CD14-positive monocyte (primary cell): ENCODE data around the gene RCN2. TPM values are rescaled to one million over a fixed set of nuclear protein-coding genes. Genes with fewer than 3 reads are reported as not detected.
A peak's percentile ranks its signal among the peaks of the same experiment; 100 is the strongest.

Source experiments
- DNase-seq, 3 donors: peaks; one replicate each; pipeline ENCODE4 v3.0.0-alpha.2; 2011 to 2022
- H2AFZ ChIP-seq: 2 replicates; pipeline ENCODE4 v1.6.0; 2012; ENCODE audit warnings: mild to moderate bottlenecking, low read depth, low read length, inconsistent platforms; ENCODE audit not compliant: insufficient read depth, poor library complexity, severe bottlenecking
- H3K27ac ChIP-seq, 2 donors: 1 replicate in 1 of 2; 2 replicates in 1 of 2; pipeline ENCODE4 v1.5.1; 2012 to 2013; ENCODE audit warnings: low read length in 2 of 2, control low read depth in 1 of 2, inconsistent platforms in 1 of 2, low read depth in 1 of 2, mild to moderate bottlenecking in 1 of 2
- H3K27me3 ChIP-seq, 2 donors: one replicate each; pipeline versions ENCODE4 v1.6.0 to v1.6.1; 2011 to 2013; ENCODE audit warnings: low read length in 2 of 2; ENCODE audit not compliant: control insufficient read depth in 2 of 2, insufficient read depth in 2 of 2
- H3K36me3 ChIP-seq, 2 donors: replicated peaks in 1 of 2; 1 replicate in 1 of 2; 2 replicates in 1 of 2; pipeline versions ENCODE4 v1.5.1 to v1.6.1; 2012 to 2013; ENCODE audit warnings: low read length in 2 of 2, control low read depth in 1 of 2, inconsistent platforms in 1 of 2, mild to moderate bottlenecking in 1 of 2; ENCODE audit not compliant: insufficient read depth in 2 of 2, control insufficient read depth in 1 of 2
- H3K4me1 ChIP-seq, 2 donors: 1 replicate in 1 of 2; 2 replicates in 1 of 2; pipeline versions ENCODE4 v1.5.1 to v1.6.1; 2012 to 2013; ENCODE audit warnings: low read length in 2 of 2, control low read depth in 1 of 2, inconsistent platforms in 1 of 2, mild to moderate bottlenecking in 1 of 2, moderate library complexity in 1 of 2; ENCODE audit not compliant: insufficient read depth in 2 of 2, control insufficient read depth in 1 of 2
- H3K4me2 ChIP-seq: replicated peaks from 2 replicates; pipeline ENCODE3; 2012; ENCODE audit warnings: low read length, moderate library complexity, mild to moderate bottlenecking; ENCODE audit not compliant: poor library complexity, severe bottlenecking; ENCODE audit errors: extremely low read depth
- H3K4me3 ChIP-seq, 3 experiments: fragments of 200-600 bp in 1 of 3; sonication (generic) in 1 of 3; replicated peaks in 1 of 3; 1 replicate in 2 of 3; 2 replicates in 1 of 3; pipeline ENCODE4 v1.5.1; 2011 to 2013; ENCODE audit warnings: low read length in 3 of 3, mild to moderate bottlenecking in 3 of 3, control low read depth in 2 of 3, low read depth in 2 of 3, inconsistent platforms in 1 of 3, moderate library complexity in 1 of 3
- H3K79me2 ChIP-seq: 2 replicates; pipeline ENCODE4 v1.6.0; 2012; ENCODE audit warnings: mild to moderate bottlenecking, control low read depth, inconsistent platforms, low read length, moderate library complexity; ENCODE audit not compliant: insufficient read depth
- H3K9ac ChIP-seq: 2 replicates; pipeline ENCODE4 v1.6.0; 2017; ENCODE audit warnings: low read length, mild to moderate bottlenecking; ENCODE audit not compliant: insufficient read depth, poor library complexity, severe bottlenecking
- H3K9me3 ChIP-seq, 2 donors: replicated peaks in 1 of 2; 1 replicate in 1 of 2; 2 replicates in 1 of 2; pipeline versions ENCODE4 v1.5.1 to v1.6.1; 2012 to 2013; ENCODE audit warnings: low read length in 2 of 2, control low read depth in 1 of 2; ENCODE audit not compliant: control insufficient read depth in 1 of 2, insufficient read depth in 1 of 2
- H4K20me1 ChIP-seq: 2 replicates; pipeline ENCODE4 v1.6.0; 2012; ENCODE audit warnings: mild to moderate bottlenecking, low read length, control low read depth, moderate library complexity; ENCODE audit not compliant: insufficient read depth
- H3K27ac Mint-ChIP-seq, 7 donors: one replicate each; pipeline ENCODE4 v1.8.0; 2020; ENCODE audit warnings: mild to moderate bottlenecking in 7 of 7, mixed read lengths in 7 of 7, moderate library complexity in 6 of 7, inconsistent platforms in 2 of 7
- H3K27me3 Mint-ChIP-seq, 3 donors: one replicate each; pipeline ENCODE4 v1.8.0; 2021 to 2022; ENCODE audit warnings: low read depth in 3 of 3, mild to moderate bottlenecking in 3 of 3, mixed read lengths in 3 of 3, moderate library complexity in 3 of 3, inconsistent platforms in 1 of 3
- H3K36me3 Mint-ChIP-seq, 2 donors: one replicate each; pipeline ENCODE4 v1.8.0; 2020; ENCODE audit warnings: mixed read lengths in 2 of 2, inconsistent platforms in 1 of 2, mild to moderate bottlenecking in 1 of 2
- H3K4me1 Mint-ChIP-seq: one replicate; pipeline ENCODE4 v1.8.0; 2020; ENCODE audit warnings: mild to moderate bottlenecking, mixed read lengths
- H3K4me3 Mint-ChIP-seq, 2 donors: one replicate each; pipeline ENCODE4 v1.8.0; 2020; ENCODE audit warnings: mild to moderate bottlenecking in 2 of 2, mixed read lengths in 2 of 2, moderate library complexity in 1 of 2
- H3K9me3 Mint-ChIP-seq, 7 donors: one replicate each; pipeline ENCODE4 v1.8.0; 2020 to 2022; ENCODE audit warnings: mixed read lengths in 7 of 7, mild to moderate bottlenecking in 6 of 7, moderate library complexity in 6 of 7, inconsistent platforms in 2 of 7
- CTCF ChIP-seq: fragments of 200-600 bp; IDR thresholded peaks from one replicate; pipeline ENCODE4 v1.8.0; 2022; ENCODE audit warnings: antibody characterized with exemption, mild to moderate bottlenecking
- WGBS: methylation state at CpG from one replicate; pipeline ENCODE4 v1.1.5; 2013; ENCODE audit warnings: missing lambda C conversion rate; ENCODE audit not compliant: insufficient coverage; 5-methylcytosine and 5-hydroxymethylcytosine counted together
- intact Hi-C, 2 donors: fragments of 100-400 bp; cut with micrococcal nuclease; formaldehyde crosslinking; loops; one replicate each; pipeline versions ENCODE4 v1.15.0 to v1.15.1; 2023
- polyA plus RNA-seq, 3 donors: library from polyadenylated mRNA; depleted of rRNA in 1 of 3; unstranded in 2 of 3; stranded (reverse) in 1 of 3; fragments of 300-500 nt in 2 of 3; fragments of >200 nt in 1 of 3; fragmentation: Illumina TruSeq in 2 of 3; gene quantifications; 1 replicate in 2 of 3; 2 replicates in 1 of 3; pipeline ENCODE4 v1.2.3, GENCODE V29; 2012 to 2021

Gene RCN2
- polyA plus RNA-seq, 3 donors: 7.1 to 16.4 (median 13.2) TPM

- no peak for TF ChIP-seq CTCF
- H3K4me3 ChIP-seq: no peak overlapping the region
- peaks cover 0 to 5% (median 2%) of the 10 kb centered on the region in 3 donors for H3K27me3 Mint-ChIP-seq
Measured at GRCh38 chr15:76916369-76916768, 15.2 kb upstream of the RCN2 start.

GRCh38 chr15:76928201-76928600, 3.3 kb upstream of the RCN2 start:
- H3K27me3 Mint-ChIP-seq: peaks cover 0 to 4% (median 3%) of the 10 kb centered on the region in 3 donors
- Histone ChIP-seq H3K4me2 (no peak overlapping the region), H3K9me3 (no peaks in the 10 kb centered on the region), H4K20me1 (no peaks in the 10 kb centered on the region), H3K79me2 (peaks cover 6% of the 10 kb centered on the region), H2AFZ (peak overlapping the region; percentile 36), H3K27me3 (no peaks in the 10 kb centered on the region), H3K4me1 (peaks cover 16 to 17% of the 10 kb centered on the region in 2 donors), H3K36me3 (no peaks in the 10 kb centered on the region), H3K27ac (no peak overlapping the region), H3K4me3 (no peak overlapping the region), H3K9ac (no peak overlapping the region)
- no peak overlapping the region for H3K27ac Mint-ChIP-seq
- H3K9me3 Mint-ChIP-seq: no peaks in the 10 kb centered on the region
- 100% methylated on average over 2 of the region's 3 CpGs for WGBS
- peaks cover 2 to 4% of the 10 kb centered on the region in 2 donors for H3K36me3 Mint-ChIP-seq
- intact Hi-C loops: no loop called here
- no peak overlapping the region for H3K4me3 Mint-ChIP-seq
- DNase-seq: no peak
- peaks cover 16% of the 10 kb centered on the region for H3K4me1 Mint-ChIP-seq
- no peak for TF ChIP-seq CTCF

More at GRCh38 chr15:76916369-76916768, 15.2 kb upstream of the RCN2 start:
- H3K4me3 Mint-ChIP-seq: no peak overlapping the region
- no peak overlapping the region for H2AFZ ChIP-seq
- H3K27ac Mint-ChIP-seq: no peak overlapping the region
- no peaks in the 10 kb centered on the region for H3K9me3 ChIP-seq
- DNase-seq: no peak
- WGBS: over 99% methylated on average over 12 of the region's 13 CpGs
- H3K9ac ChIP-seq: no peak overlapping the region
- H3K36me3 ChIP-seq: no peaks in the 10 kb centered on the region
- H3K79me2 ChIP-seq: no peaks in the 10 kb centered on the region
- H3K27me3 ChIP-seq: no peaks in the 10 kb centered on the region
- H3K4me1 Mint-ChIP-seq: no peaks in the 10 kb centered on the region
- H3K27ac ChIP-seq: no peak overlapping the region
- no peaks in the 10 kb centered on the region for H3K4me1 ChIP-seq
- no peak overlapping the region for H3K4me2 ChIP-seq
- H4K20me1 ChIP-seq: no peaks in the 10 kb centered on the region
- intact Hi-C loops: no loop called here
- no peaks in the 10 kb centered on the region for H3K9me3 Mint-ChIP-seq
- no peaks in the 10 kb centered on the region for H3K36me3 Mint-ChIP-seq
